GM23338 (cell line): ENCODE data around the gene NCKAP5.

Experiments
- CREB1 ChIP-seq: fragments of 250-450 bp; sonication (Bioruptor Pico); IDR thresholded peaks from 2 replicates; pipeline ENCODE4 v1.5.0; 2020; ENCODE audit warnings: low read depth, mild to moderate bottlenecking, moderate library complexity
- EZH2 ChIP-seq: fragments of 200-600 bp; sonication (generic); IDR thresholded peaks from one replicate; pipeline ENCODE4 v1.8.0; 2017; ENCODE audit warnings: antibody characterized with exemption, mild to moderate bottlenecking, low read depth; ENCODE audit not compliant: unreplicated experiment
- EZH2phosphoT487 ChIP-seq: fragments of 200-600 bp; sonication (generic); IDR thresholded peaks from one replicate; pipeline ENCODE4 v1.8.1; 2018; ENCODE audit warnings: antibody characterized with exemption; ENCODE audit not compliant: unreplicated experiment
- JUNB ChIP-seq: IDR thresholded peaks from one replicate; pipeline ENCODE4 v1.6.1; 2016; ENCODE audit warnings: antibody characterized with exemption; ENCODE audit not compliant: unreplicated experiment
- NANOG ChIP-seq: IDR thresholded peaks from 2 replicates; pipeline ENCODE4 v1.6.1; 2016; ENCODE audit warnings: antibody characterized with exemption, borderline replicate concordance
- POLR2AphosphoS5 ChIP-seq: IDR thresholded peaks from 2 replicates; pipeline ENCODE4 v1.6.1; 2016; ENCODE audit warnings: antibody characterized with exemption, low read depth
- REST ChIP-seq: IDR thresholded peaks from one replicate; pipeline ENCODE4 v1.6.1; 2018; ENCODE audit warnings: antibody characterized with exemption; ENCODE audit not compliant: unreplicated experiment
- STAT1 ChIP-seq: IDR thresholded peaks from one replicate; pipeline ENCODE4 v1.6.1; 2016; ENCODE audit warnings: antibody characterized with exemption; ENCODE audit not compliant: unreplicated experiment
- ZNF114 ChIP-seq: fragments of 250-450 bp; sonication (Bioruptor Pico); IDR thresholded peaks from 2 replicates; pipeline ENCODE4 v1.5.0; 2020; ENCODE audit warnings: mild to moderate bottlenecking, moderate library complexity
- ZNF331 ChIP-seq: fragments of 250-450 bp; sonication (Bioruptor Pico); IDR thresholded peaks from 2 replicates; pipeline ENCODE4 v1.5.0; 2020; ENCODE audit warnings: low read depth, mild to moderate bottlenecking, moderate library complexity
- ZNF462 ChIP-seq: fragments of 250-450 bp; sonication (Bioruptor Pico); IDR thresholded peaks from 2 replicates; pipeline ENCODE4 v1.5.0; 2020; ENCODE audit warnings: mild to moderate bottlenecking, moderate library complexity
- TF ChIP-seq, protein P1 (sequence below), 2 experiments: fragments of 200-600 bp in 1 of 2; sonication (generic) in 1 of 2; conservative IDR thresholded peaks; 2 replicates each; pipeline versions ENCODE4 v1.5.1 to v1.6.1; 2016 to 2017; ENCODE audit warnings: antibody characterized with exemption in 2 of 2, low read depth in 2 of 2, mild to moderate bottlenecking in 2 of 2, moderate library complexity in 1 of 2
- TF ChIP-seq, protein P2 (sequence below): IDR thresholded peaks from 2 replicates; pipeline ENCODE4 v1.6.1; 2016; ENCODE audit warnings: antibody characterized with exemption

- TF ChIP-seq EZH2 (no peak), POLR2AphosphoS5 (no peak), EZH2phosphoT487 (no peak), CREB1 (CRISPR knock-in tag) (no peak), JUNB (no peak), NANOG (no peak), REST (no peak), ZNF114 (no peak), ZNF331 (CRISPR knock-in tag) (no peak), ZNF462 (CRISPR knock-in tag) (no peak), STAT1 (no peak)
- TF ChIP-seq, protein P1, sequence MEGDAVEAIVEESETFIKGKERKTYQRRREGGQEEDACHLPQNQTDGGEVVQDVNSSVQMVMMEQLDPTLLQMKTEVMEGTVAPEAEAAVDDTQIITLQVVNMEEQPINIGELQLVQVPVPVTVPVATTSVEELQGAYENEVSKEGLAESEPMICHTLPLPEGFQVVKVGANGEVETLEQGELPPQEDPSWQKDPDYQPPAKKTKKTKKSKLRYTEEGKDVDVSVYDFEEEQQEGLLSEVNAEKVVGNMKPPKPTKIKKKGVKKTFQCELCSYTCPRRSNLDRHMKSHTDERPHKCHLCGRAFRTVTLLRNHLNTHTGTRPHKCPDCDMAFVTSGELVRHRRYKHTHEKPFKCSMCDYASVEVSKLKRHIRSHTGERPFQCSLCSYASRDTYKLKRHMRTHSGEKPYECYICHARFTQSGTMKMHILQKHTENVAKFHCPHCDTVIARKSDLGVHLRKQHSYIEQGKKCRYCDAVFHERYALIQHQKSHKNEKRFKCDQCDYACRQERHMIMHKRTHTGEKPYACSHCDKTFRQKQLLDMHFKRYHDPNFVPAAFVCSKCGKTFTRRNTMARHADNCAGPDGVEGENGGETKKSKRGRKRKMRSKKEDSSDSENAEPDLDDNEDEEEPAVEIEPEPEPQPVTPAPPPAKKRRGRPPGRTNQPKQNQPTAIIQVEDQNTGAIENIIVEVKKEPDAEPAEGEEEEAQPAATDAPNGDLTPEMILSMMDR (conservative IDR thresholded peaks at IDR 0.05; ENCODE audit: low read depth in 2 of 2) = no peak
- TF ChIP-seq, protein P2, sequence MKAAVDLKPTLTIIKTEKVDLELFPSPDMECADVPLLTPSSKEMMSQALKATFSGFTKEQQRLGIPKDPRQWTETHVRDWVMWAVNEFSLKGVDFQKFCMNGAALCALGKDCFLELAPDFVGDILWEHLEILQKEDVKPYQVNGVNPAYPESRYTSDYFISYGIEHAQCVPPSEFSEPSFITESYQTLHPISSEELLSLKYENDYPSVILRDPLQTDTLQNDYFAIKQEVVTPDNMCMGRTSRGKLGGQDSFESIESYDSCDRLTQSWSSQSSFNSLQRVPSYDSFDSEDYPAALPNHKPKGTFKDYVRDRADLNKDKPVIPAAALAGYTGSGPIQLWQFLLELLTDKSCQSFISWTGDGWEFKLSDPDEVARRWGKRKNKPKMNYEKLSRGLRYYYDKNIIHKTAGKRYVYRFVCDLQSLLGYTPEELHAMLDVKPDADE = no peak
These were observed 602.8 kb downstream of the NCKAP5 start for GRCh38 chr2:132965460-132965859.
